Measurements from ENCODE around the gene LRP1B.

The LRP1B gene

DNA sequence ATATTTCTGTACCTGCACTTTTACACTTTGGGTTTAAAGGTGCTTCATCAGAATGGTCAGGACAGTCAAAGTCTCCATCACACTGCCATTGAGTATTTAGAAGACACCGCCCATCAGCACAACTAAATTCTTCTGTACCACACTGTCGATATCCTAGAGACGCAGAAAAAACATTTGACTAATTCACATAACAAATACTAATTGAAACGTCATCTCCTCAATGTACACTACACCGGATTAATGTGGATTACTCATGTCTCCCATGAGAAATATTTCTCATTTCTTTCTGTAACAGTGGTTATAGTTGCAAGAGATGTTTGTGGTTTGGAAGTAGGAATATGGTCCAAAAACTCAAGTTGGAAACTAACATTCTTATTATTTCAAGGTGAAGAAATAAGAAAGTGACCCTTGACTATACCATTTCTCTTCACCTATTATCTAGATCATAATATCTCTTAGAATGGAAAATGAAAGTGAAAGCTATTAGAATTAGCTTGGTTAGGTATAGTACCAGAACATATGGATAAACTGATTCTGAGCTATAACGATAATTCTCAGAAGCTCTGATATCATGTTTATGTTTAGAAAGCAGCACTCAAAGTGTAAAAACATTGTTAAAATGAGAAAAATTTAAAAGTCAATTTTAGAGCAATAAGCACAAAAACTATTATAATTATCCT lies 1627.7 kb downstream of the LRP1B start:
- no peak for DNase-seq (ENCODE audit: extremely low spot score)
- TF ChIP-seq CTCF (IDR thresholded peaks at IDR 0.05; ENCODE audit: control extremely low read depth, extremely low read depth, low read depth, missing control alignments): no peak
- ChIA-PET CTCF (interaction anchor here (1.9 kb wide), 1 partner anchor 14 kb away, joined by 9 read pairs; no protein-coding TSS in a partner anchor), POLR2A (no interaction called here)

DNA sequence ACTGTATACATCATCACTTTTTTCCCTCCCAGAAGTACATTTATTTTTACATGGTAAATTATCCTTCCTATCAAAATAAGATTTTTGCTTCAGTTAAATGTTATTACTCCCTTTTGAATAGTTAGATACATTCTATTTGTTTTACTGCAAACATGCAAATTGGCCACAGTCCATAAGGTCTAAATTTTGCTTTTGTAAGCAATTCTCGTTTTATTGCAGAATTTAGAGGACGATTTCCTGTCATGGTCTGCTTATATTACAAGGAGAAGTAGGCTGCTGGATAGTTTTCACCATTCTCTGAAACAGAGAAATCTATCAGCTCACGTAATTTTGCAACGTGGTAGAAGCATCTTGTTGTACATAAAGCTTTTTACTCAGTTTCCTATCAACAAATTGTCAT lies 1632.5 kb downstream of the LRP1B start:
- ChIA-PET CTCF (no interaction called here), POLR2A (no interaction called here)
- TF ChIP-seq CTCF (IDR thresholded peaks at IDR 0.05; ENCODE audit: control extremely low read depth, extremely low read depth, low read depth, missing control alignments): no peak
- no peak for DNase-seq (ENCODE audit: extremely low spot score)

GRCh38 chr2:140496714-140497113 lies 1634.1 kb downstream of the LRP1B start:
- ChIA-PET POLR2A (no interaction called here), CTCF (interaction anchor here (1.3 kb wide), 1 partner anchor 18 kb away, joined by 4 read pairs; no protein-coding TSS in a partner anchor)
- no peak for TF ChIP-seq CTCF (IDR thresholded peaks at IDR 0.05; ENCODE audit: control extremely low read depth, extremely low read depth, low read depth, missing control alignments)
- DNase-seq (ENCODE audit: extremely low spot score): no peak

- no peak for TF ChIP-seq CTCF (IDR thresholded peaks at IDR 0.05; ENCODE audit: control extremely low read depth, extremely low read depth, low read depth, missing control alignments)
- ChIA-PET POLR2A (no interaction called here), CTCF (no interaction called here)
- no peak for DNase-seq (ENCODE audit: extremely low spot score)
Measured at GRCh38 chr2:140491876-140492275, 1638.9 kb downstream of the LRP1B start.

DNA sequence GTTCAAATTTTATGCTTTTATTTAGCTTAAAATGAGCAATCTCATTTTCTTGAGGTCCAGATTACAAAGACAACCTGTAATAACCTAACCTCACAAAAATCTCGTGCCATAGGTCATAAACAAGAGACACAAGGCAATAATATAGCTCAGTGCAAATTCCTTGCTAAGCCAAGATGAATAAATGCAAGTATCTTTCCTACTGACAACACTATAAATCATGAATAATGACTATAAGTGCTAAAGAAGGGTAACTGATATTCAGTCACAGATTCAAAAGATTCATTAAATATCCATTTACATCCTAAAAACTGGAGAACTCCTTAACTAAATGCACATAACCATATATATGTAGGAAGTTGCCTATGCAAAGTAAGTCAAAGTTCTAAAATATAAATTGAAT lies 1641.6 kb downstream of the LRP1B start:
- DNase-seq (ENCODE audit: extremely low spot score): no peak
- POLR2A ChIA-PET: no interaction called here
- TF ChIP-seq CTCF (IDR thresholded peaks at IDR 0.05; ENCODE audit: control extremely low read depth, extremely low read depth, low read depth, missing control alignments): no peak
- CTCF ChIA-PET: interaction anchor here (2.6 kb wide), 1 partner anchor 13 kb away, joined by 9 read pairs; no protein-coding TSS in a partner anchor

DNA sequence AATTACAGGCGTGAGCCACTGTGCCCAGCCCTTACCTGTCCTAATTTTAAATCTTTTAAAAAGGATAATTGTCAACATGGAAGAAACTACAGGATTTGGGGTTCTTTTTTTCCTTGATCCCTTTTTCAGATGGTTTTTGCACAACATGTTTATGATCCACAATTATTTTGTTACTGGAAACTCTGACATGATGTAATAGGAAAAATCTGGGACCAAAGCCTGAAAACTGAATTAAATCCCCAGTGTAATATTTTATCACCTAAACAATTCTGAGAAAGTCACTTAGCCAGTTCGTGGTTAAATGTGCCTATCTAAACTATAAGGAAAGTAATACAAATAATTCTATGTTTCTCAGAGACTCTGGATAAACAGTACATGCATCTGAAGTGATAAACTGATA lies 1649.7 kb downstream of the LRP1B start:
- DNase-seq (ENCODE audit: extremely low spot score): no peak
- ChIA-PET CTCF (no interaction called here), POLR2A (no interaction called here)
- TF ChIP-seq CTCF (IDR thresholded peaks at IDR 0.05; ENCODE audit: control extremely low read depth, extremely low read depth, low read depth, missing control alignments): no peak

Data from GM10248 (cell line).